Endothelial cell of umbilical vein (primary cell): ENCODE data around the gene ME3. TPM values are rescaled to one million over a fixed set of nuclear protein-coding genes. Genes with fewer than 3 reads are reported as not detected.

Experiments used
- BruUV-seq: library from RNA; stranded (reverse); fragments of 400-500 nt; replicated peaks from 2 replicates; lab custom pipeline; 2021; lab: Mats Ljungman, UMichigan
- CTCF ChIA-PET: fragments of 300-600, 350-600 bp; sonication (Branson Sonifier 250); formaldehyde crosslinking; loops from one replicate; lab custom pipeline; 2021; ENCODE audit warnings: antibody characterized with exemption, inconsistent platforms; lab: Charles Lee
- POLR2A ChIA-PET: fragments of 300-600, 350-600 bp; sonication (Branson Sonifier 250); formaldehyde crosslinking; loops from one replicate; lab custom pipeline; 2021; ENCODE audit warnings: antibody characterized with exemption, inconsistent platforms; lab: Charles Lee
- DNase-seq: peaks from one replicate; pipeline ENCODE4 v3.0.0-alpha.2; 2011; ENCODE audit warnings: low read depth, low spot score
- FAIRE-seq: peaks from 2 replicates; lab custom pipeline; 2011; peaks lifted over from hg19 to GRCh38; lab: Jason Lieb, UNC
- H2AFZ ChIP-seq: 2 replicates; pipeline ENCODE4 v1.6.0; 2012; ENCODE audit warnings: low read depth, low read length, control low read depth, inconsistent platforms
- H3K27ac ChIP-seq: 2 replicates; pipeline ENCODE4 v1.5.1; 2011; ENCODE audit warnings: low read depth, mild to moderate bottlenecking, control low read depth, low read length, moderate library complexity; ENCODE audit not compliant: insufficient read depth
- H3K27me3 ChIP-seq, 2 experiments: 2 replicates each; pipeline versions ENCODE4 v1.6.0 to v1.6.1; 2011; ENCODE audit warnings: low read length in 2 of 2, mixed read lengths in 1 of 2; ENCODE audit not compliant: control insufficient read depth in 2 of 2, insufficient read depth in 2 of 2
- H3K36me3 ChIP-seq, 2 experiments: 2 replicates in 1 of 2; 3 replicates in 1 of 2; pipeline ENCODE4 v1.5.1; 2011; ENCODE audit warnings: low read length in 2 of 2, mild to moderate bottlenecking in 1 of 2, moderate library complexity in 1 of 2; ENCODE audit not compliant: control insufficient read depth in 2 of 2, insufficient read depth in 2 of 2; ENCODE audit errors: extremely low read depth in 1 of 2
- H3K4me1 ChIP-seq: 3 replicates; pipeline ENCODE4 v1.5.1; 2011; ENCODE audit warnings: mild to moderate bottlenecking, low read length; ENCODE audit not compliant: control insufficient read depth, insufficient read depth; ENCODE audit errors: extremely low read depth
- H3K4me2 ChIP-seq: 2 replicates; pipeline ENCODE4 v1.6.1; 2011; ENCODE audit warnings: low read length, control low read depth, mixed read lengths; ENCODE audit not compliant: insufficient read depth
- H3K4me3 ChIP-seq, 3 experiments: fragments of 200-600 bp in 1 of 3; sonication (generic), shearing (Covaris generic) in 1 of 3; replicated peaks in 1 of 3; 2 replicates each; pipeline ENCODE4 v1.5.1; 2011 to 2016; ENCODE audit warnings: control low read depth in 3 of 3, low read length in 3 of 3, mild to moderate bottlenecking in 2 of 3, inconsistent platforms in 1 of 3, low read depth in 1 of 3, moderate library complexity in 1 of 3; ENCODE audit not compliant: insufficient read depth in 1 of 3
- H3K79me2 ChIP-seq: 2 replicates; pipeline ENCODE4 v1.6.0; 2012; ENCODE audit warnings: low read length, inconsistent platforms; ENCODE audit not compliant: control insufficient read depth, insufficient read depth
- H3K9ac ChIP-seq: replicated peaks from 2 replicates; pipeline ENCODE3; 2011; ENCODE audit warnings: low read length, control low read depth; ENCODE audit not compliant: insufficient read depth; ENCODE audit errors: extremely low read depth
- H3K9me1 ChIP-seq: replicated peaks from 3 replicates; pipeline ENCODE4 v1.6.0; 2011; ENCODE audit warnings: mild to moderate bottlenecking, low read length; ENCODE audit not compliant: control insufficient read depth, insufficient read depth; ENCODE audit errors: extremely low read depth
- H3K9me3 ChIP-seq: replicated peaks from 2 replicates; pipeline ENCODE4 v1.5.1; 2012; ENCODE audit warnings: low read length, inconsistent platforms; ENCODE audit not compliant: control insufficient read depth, insufficient read depth
- H4K20me1 ChIP-seq: replicated peaks from 2 replicates; pipeline ENCODE3; 2011; ENCODE audit warnings: mild to moderate bottlenecking, low read length; ENCODE audit not compliant: control insufficient read depth, insufficient read depth; ENCODE audit errors: extremely low read depth
- CTCF ChIP-seq, 2 donors: IDR thresholded peaks; 1 replicate in 1 of 2; 2 replicates in 1 of 2; pipeline ENCODE4 v1.5.1; 2011; ENCODE audit warnings: low read length in 2 of 2, mild to moderate bottlenecking in 2 of 2, moderate library complexity in 2 of 2, control low read depth in 1 of 2, inconsistent platforms in 1 of 2, low read depth in 1 of 2; ENCODE audit not compliant: insufficient read depth in 1 of 2; ENCODE audit errors: extremely low read depth in 1 of 2
- EZH2 ChIP-seq: IDR thresholded peaks from 2 replicates; pipeline ENCODE4 v1.6.1; 2012; ENCODE audit warnings: borderline replicate concordance, low read depth, mild to moderate bottlenecking, moderate library complexity, low read length, inconsistent platforms; ENCODE audit not compliant: severe bottlenecking
- FOS ChIP-seq: IDR thresholded peaks from 2 replicates; pipeline ENCODE4 v1.6.1; 2011; ENCODE audit warnings: mild to moderate bottlenecking, low read length, moderate library complexity, borderline replicate concordance; ENCODE audit not compliant: insufficient read depth
- GATA2 ChIP-seq: IDR thresholded peaks from 2 replicates; pipeline ENCODE4 v1.7.0; 2011; ENCODE audit warnings: low read depth, mild to moderate bottlenecking, moderate library complexity, mixed read lengths, low read length; ENCODE audit not compliant: insufficient read length, insufficient read depth
- JUN ChIP-seq: IDR thresholded peaks from 2 replicates; pipeline ENCODE4 v1.6.1; 2011; ENCODE audit warnings: borderline replicate concordance, low read depth; ENCODE audit not compliant: insufficient read length, insufficient read depth
- MYC ChIP-seq: IDR thresholded peaks from one replicate; pipeline ENCODE4 v1.6.1; 2011; ENCODE audit warnings: mild to moderate bottlenecking, low read depth, low read length
- POLR2A ChIP-seq: IDR thresholded peaks from 2 replicates; pipeline ENCODE4 v1.6.1; 2012; ENCODE audit warnings: low read depth, mild to moderate bottlenecking, control low read depth, low read length
- POLR2AphosphoS5 ChIP-seq: IDR thresholded peaks from 2 replicates; pipeline ENCODE4 v1.6.1; 2012; ENCODE audit warnings: low read depth, mild to moderate bottlenecking, control low read depth, low read length, moderate library complexity; ENCODE audit not compliant: insufficient read depth
- dilution Hi-C: fragments of 300-500 bp; cut with MboI; formaldehyde crosslinking; loops from one replicate; pipeline ENCODE4 v1.15.0; 2019; ENCODE audit warnings: low sequenced_read_pairs; ENCODE audit not compliant: extremely low pct_ligation_motif_present
- intact Hi-C: fragments of 100-400 bp; cut with micrococcal nuclease; formaldehyde crosslinking; loops from one replicate; pipeline ENCODE4 v1.10.0; 2022
- polyA plus RNA-seq, 4 experiments: library from polyadenylated mRNA; depleted of rRNA in 3 of 4; stranded (reverse) in 3 of 4; unstranded in 1 of 4; fragments of >200 nt; gene quantifications; 2 replicates each; pipeline versions ENCODE4 v1.2.1 to v1.2.3, GENCODE V29; 2011 to 2012; ENCODE audit warnings: missing spikeins in 1 of 4
- total RNA-seq: library from RNA; stranded (reverse); gene quantifications from 2 replicates; pipeline ENCODE4 v1.2.3, GENCODE V29; 2021
- TF ChIP-seq, protein P1 (sequence below): IDR thresholded peaks from 2 replicates; pipeline ENCODE4 v1.6.1; 2011; ENCODE audit not compliant: insufficient read depth, insufficient read length

ME3 gene
- total and polyA plus RNA-seq, 2 donors (not counting 3 experiments of a cell fraction or from before 2014, with no cell fraction given) = 26.9 to 30.4 TPM

DNA sequence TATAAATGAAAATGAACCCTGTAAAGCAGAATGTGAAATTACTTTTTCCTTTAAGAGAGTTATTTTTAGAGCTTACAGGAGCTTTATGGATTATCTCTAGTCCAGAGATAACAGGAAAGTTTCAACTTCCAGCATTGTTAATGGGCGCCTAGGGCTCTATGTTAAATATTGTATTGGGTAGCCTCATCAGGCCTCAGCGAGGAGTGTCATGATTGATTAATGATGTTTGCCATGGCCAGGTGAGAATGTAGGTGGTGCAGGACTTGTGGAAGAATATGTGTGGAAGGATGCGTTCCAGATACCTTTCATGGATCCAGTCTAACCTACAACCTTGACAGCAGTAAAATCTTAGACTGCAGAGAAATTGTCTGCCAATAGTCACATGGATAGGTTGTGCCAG, 50.6 kb downstream of the ME3 start:
- DNase-seq = no peak
- BruUV-seq = no TSS peak
- Histone ChIP-seq H3K9ac (no peak overlapping the region), H3K27ac (no peak overlapping the region), H3K79me2 (no peaks in the 10 kb centered on the region), H4K20me1 (no peaks in the 10 kb centered on the region), H3K4me1 (peaks cover 9% of the 10 kb centered on the region), H3K27me3 (no peaks in the 10 kb centered on the region), H3K4me2 (no peak overlapping the region), H3K36me3 (no peaks in the 10 kb centered on the region), H3K4me3 (no peak overlapping the region), H3K9me1 (no peaks in the 10 kb centered on the region), H3K9me3 (no peaks in the 10 kb centered on the region), H2AFZ (no peak overlapping the region)
- CTCF ChIA-PET = interaction anchor here (2.0 to 2.6 kb wide), 2 partner anchors 9 to 13 kb away, joined by 9 to 10 read pairs; no protein-coding TSS in a partner anchor
- dilution Hi-C loops (no loop called here), intact Hi-C loops (no loop called here)
- POLR2A ChIA-PET = no interaction called here
- TF ChIP-seq POLR2A = no peak
- no peak for TF ChIP-seq CTCF (IDR thresholded peaks at IDR 0.05; ENCODE audit: extremely low read depth in 1 of 2, insufficient read depth in 1 of 2, low read depth in 1 of 2, low read length in 2 of 2)
- TF ChIP-seq POLR2AphosphoS5 = no peak
- no peak for FAIRE-seq

DNA sequence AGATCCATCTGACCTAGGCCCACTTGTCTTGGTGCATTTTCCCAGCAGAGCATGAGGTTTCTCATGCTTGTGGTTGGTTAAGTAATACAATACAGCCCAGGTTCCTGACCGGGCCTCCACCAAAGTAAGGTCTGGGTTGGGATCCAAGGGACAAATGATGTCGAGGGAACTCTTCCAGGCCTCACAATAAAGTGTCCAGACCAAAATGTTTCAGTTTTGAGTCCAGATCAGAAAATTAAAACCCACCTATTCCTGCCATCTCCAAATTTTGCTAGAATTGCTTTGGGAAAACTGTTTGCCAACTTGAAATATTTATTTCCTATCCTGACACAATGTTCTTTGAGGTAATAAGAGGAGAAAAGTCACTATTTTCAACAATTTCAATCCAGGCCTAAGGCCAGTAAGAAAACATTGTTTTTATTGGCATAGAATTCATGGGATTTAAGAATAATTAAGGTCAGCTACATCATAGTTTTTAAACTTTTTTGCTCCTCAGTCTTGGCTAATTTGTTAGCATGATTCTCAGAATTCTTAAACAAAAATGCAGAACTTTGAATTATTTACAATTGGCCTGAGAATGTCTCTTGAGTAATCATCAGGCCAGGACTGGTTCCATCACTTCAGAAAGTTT, 51.4 kb downstream of the ME3 start:
- dilution Hi-C loops = no loop called here

More for the DNA sequence above, 51.4 kb downstream of the ME3 start:
- CTCF ChIA-PET = interaction anchor here (2.0 to 2.6 kb wide), 2 partner anchors 10 to 13 kb away, joined by 9 to 10 read pairs; no protein-coding TSS in a partner anchor
- Histone ChIP-seq H3K9me3 (no peaks in the 10 kb centered on the region), H3K27ac (peak overlapping the region; percentile 35), H3K9me1 (no peaks in the 10 kb centered on the region), H3K27me3 (no peaks in the 10 kb centered on the region), H2AFZ (no peak overlapping the region), H3K4me2 (no peak overlapping the region), H3K9ac (no peak overlapping the region), H4K20me1 (no peaks in the 10 kb centered on the region), H3K4me3 (no peak overlapping the region), H3K79me2 (no peaks in the 10 kb centered on the region), H3K36me3 (no peaks in the 10 kb centered on the region), H3K4me1 (peaks cover 9% of the 10 kb centered on the region)
- DNase-seq = peak; percentile 73
- TF ChIP-seq CTCF (IDR thresholded peaks at IDR 0.05; ENCODE audit: extremely low read depth in 1 of 2, insufficient read depth in 1 of 2, low read depth in 1 of 2, low read length in 2 of 2) = no peak
- TF ChIP-seq POLR2AphosphoS5 = no peak
- TF ChIP-seq, protein P1, sequence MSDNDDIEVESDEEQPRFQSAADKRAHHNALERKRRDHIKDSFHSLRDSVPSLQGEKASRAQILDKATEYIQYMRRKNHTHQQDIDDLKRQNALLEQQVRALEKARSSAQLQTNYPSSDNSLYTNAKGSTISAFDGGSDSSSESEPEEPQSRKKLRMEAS = no peak
- no peak for TF ChIP-seq POLR2A
- no peak for TF ChIP-seq EZH2
- TF ChIP-seq MYC = no peak
- no peak for TF ChIP-seq GATA2
- no peak for TF ChIP-seq FOS
- no peak for TF ChIP-seq JUN
- BruUV-seq = no TSS peak
- POLR2A ChIA-PET = no interaction called here
- intact Hi-C loops = no loop called here
- peak; percentile 62 for FAIRE-seq
